ENCODE data around the gene PLXNA4.

DNA sequence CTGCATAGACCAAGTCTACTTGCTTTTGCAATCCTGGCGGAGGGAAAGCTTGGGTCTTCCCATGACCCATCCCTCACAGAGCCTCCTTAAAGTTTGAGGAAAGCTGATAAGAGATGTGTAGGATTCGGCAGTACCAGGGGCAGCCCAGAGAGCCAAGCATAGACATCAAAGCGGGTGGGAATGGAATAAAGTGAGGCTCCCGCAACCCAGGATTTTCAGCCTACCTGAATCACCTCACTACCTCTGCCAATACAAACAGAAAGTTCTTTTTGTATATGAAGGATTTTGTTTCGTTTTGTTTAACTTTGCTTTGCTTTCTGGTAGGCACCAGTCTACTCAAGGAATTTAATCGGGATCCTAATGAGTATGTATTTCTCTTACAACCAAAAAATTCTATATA lies 451.7 kb downstream of the PLXNA4 start:
- TF ChIP-seq POLR2A (IDR thresholded peaks at IDR 0.05; ENCODE audit: low read length) (no peak), GATA1 (IDR thresholded peaks at IDR 0.05; ENCODE audit: low read depth, low read length) (no peak)

All from erythroblast (primary cell).